ENCODE data around the gene SEC61A2. TPM values are rescaled to one million over a fixed set of nuclear protein-coding genes. Genes with fewer than 3 reads are reported as not detected.

Gene SEC61A2
- total and polyA plus RNA-seq, 4 donors: 3.8 to 8.8 (median 6.2) TPM

DNA sequence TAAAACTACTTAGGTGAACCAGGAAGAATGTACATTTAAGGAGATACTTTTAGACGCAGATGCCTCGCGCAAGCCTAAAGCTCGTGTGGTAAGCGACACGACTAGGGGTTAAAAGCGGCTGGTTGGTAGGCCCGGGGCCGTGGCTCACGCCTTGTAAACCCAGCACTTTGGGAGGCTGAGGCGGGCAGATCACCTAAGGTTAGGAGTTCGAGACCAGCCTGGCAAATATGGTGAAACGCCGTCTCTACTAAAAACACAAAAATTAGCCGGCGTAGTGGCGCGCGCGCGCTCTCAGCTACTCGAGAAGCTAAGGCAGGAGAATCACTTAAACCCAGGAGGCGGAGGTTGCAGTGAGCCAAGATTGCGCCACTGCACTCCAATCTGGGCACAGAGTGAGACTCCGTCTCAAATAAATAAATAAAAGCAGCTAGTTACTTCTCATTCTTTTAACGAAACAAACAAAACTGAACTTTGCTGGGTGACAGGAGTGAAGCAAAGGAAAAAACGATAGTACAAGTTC, 65.3 kb downstream of the SEC61A2 start:
- peaks cover 0 to 7% (median 3%) of the 10 kb centered on the region in 4 donors for H3K36me3 ChIP-seq (ENCODE audit: control insufficient read depth in 4 of 4, insufficient read depth in 3 of 4, low read depth in 1 of 4, low read length in 3 of 4)
- 3% methylated on average over 27 of the region's 27 CpGs for WGBS
- H3K27me3 ChIP-seq (ENCODE audit: control insufficient read depth in 4 of 4, insufficient read depth in 4 of 4, low read length in 3 of 4): no peaks in the 10 kb centered on the region
- peak overlapping the region; percentile 69 to 92 for H3K9ac ChIP-seq (ENCODE audit: low read depth in 1 of 2, low read length in 2 of 2)
- H3K9me3 ChIP-seq (ENCODE audit: control insufficient read depth in 4 of 4, low read length in 3 of 4): no peaks in the 10 kb centered on the region
- peak overlapping the region; percentile 78 to 99 (median 85) for H3K4me3 ChIP-seq (ENCODE audit: low read depth in 1 of 3, low read length in 3 of 3)
- peaks cover 5 to 49% (median 38%) of the 10 kb centered on the region in 4 donors for H3K4me1 ChIP-seq (ENCODE audit: control insufficient read depth in 4 of 4, insufficient read depth in 4 of 4, low read length in 3 of 4)
- H3K27ac ChIP-seq (ENCODE audit: low read depth in 1 of 2, low read length in 2 of 2): peak overlapping the region; percentile 86 to 91
- DNase-seq (ENCODE audit: low spot score): peak; percentile 35
- TF ChIP-seq FOXA2 (IDR thresholded peaks at IDR 0.05): no peak
- TF ChIP-seq GABPA (IDR thresholded peaks at IDR 0.05 in 1 of 2, conservative IDR thresholded peaks at IDR 0.05 in 1 of 2): no peak
- peak; percentile 18 to 33 for TF ChIP-seq RXRA (IDR thresholded peaks at IDR 0.05)
- no peak for TF ChIP-seq FOXA1 (IDR thresholded peaks at IDR 0.05)
- TF ChIP-seq HNF4A (conservative IDR thresholded peaks at IDR 0.05): peak; percentile 16 to 20
- no peak for TF ChIP-seq TAF1 (conservative IDR thresholded peaks at IDR 0.05)
- no peak for TF ChIP-seq MAX (IDR thresholded peaks at IDR 0.05)
- TF ChIP-seq RAD21 (IDR thresholded peaks at IDR 0.05): no peak

- TF ChIP-seq YY1 (IDR thresholded peaks at IDR 0.05) (no peak), ZBTB33 (IDR thresholded peaks at IDR 0.05) (no peak), RAD21 (IDR thresholded peaks at IDR 0.05) (no peak), FOXA2 (IDR thresholded peaks at IDR 0.05) (no peak), EGR1 (IDR thresholded peaks at IDR 0.05; ENCODE audit: low read depth in 2 of 2) (no peak), MAX (IDR thresholded peaks at IDR 0.05) (no peak), HNF4G (IDR thresholded peaks at IDR 0.05) (no peak), FOXA1 (IDR thresholded peaks at IDR 0.05) (no peak), TAF1 (conservative IDR thresholded peaks at IDR 0.05) (no peak), HNF4A (conservative IDR thresholded peaks at IDR 0.05) (no peak), RXRA (IDR thresholded peaks at IDR 0.05) (no peak), JUND (IDR thresholded peaks at IDR 0.05) (no peak), GABPA (IDR thresholded peaks at IDR 0.05 in 1 of 2, conservative IDR thresholded peaks at IDR 0.05 in 1 of 2) (no peak), NR2F2 (IDR thresholded peaks at IDR 0.05) (no peak)
- TF ChIP-seq, protein P1, sequence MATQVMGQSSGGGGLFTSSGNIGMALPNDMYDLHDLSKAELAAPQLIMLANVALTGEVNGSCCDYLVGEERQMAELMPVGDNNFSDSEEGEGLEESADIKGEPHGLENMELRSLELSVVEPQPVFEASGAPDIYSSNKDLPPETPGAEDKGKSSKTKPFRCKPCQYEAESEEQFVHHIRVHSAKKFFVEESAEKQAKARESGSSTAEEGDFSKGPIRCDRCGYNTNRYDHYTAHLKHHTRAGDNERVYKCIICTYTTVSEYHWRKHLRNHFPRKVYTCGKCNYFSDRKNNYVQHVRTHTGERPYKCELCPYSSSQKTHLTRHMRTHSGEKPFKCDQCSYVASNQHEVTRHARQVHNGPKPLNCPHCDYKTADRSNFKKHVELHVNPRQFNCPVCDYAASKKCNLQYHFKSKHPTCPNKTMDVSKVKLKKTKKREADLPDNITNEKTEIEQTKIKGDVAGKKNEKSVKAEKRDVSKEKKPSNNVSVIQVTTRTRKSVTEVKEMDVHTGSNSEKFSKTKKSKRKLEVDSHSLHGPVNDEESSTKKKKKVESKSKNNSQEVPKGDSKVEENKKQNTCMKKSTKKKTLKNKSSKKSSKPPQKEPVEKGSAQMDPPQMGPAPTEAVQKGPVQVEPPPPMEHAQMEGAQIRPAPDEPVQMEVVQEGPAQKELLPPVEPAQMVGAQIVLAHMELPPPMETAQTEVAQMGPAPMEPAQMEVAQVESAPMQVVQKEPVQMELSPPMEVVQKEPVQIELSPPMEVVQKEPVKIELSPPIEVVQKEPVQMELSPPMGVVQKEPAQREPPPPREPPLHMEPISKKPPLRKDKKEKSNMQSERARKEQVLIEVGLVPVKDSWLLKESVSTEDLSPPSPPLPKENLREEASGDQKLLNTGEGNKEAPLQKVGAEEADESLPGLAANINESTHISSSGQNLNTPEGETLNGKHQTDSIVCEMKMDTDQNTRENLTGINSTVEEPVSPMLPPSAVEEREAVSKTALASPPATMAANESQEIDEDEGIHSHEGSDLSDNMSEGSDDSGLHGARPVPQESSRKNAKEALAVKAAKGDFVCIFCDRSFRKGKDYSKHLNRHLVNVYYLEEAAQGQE (IDR thresholded peaks at IDR 0.05): no peak
- TF ChIP-seq, protein P2, sequence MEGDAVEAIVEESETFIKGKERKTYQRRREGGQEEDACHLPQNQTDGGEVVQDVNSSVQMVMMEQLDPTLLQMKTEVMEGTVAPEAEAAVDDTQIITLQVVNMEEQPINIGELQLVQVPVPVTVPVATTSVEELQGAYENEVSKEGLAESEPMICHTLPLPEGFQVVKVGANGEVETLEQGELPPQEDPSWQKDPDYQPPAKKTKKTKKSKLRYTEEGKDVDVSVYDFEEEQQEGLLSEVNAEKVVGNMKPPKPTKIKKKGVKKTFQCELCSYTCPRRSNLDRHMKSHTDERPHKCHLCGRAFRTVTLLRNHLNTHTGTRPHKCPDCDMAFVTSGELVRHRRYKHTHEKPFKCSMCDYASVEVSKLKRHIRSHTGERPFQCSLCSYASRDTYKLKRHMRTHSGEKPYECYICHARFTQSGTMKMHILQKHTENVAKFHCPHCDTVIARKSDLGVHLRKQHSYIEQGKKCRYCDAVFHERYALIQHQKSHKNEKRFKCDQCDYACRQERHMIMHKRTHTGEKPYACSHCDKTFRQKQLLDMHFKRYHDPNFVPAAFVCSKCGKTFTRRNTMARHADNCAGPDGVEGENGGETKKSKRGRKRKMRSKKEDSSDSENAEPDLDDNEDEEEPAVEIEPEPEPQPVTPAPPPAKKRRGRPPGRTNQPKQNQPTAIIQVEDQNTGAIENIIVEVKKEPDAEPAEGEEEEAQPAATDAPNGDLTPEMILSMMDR (IDR thresholded peaks at IDR 0.05; ENCODE audit: low read depth, low read length, missing input control): no peak
- TF ChIP-seq, protein P3, sequence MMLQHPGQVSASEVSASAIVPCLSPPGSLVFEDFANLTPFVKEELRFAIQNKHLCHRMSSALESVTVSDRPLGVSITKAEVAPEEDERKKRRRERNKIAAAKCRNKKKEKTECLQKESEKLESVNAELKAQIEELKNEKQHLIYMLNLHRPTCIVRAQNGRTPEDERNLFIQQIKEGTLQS (IDR thresholded peaks at IDR 0.05): no peak
- H3K4me1 ChIP-seq (ENCODE audit: control insufficient read depth in 4 of 4, insufficient read depth in 4 of 4, low read length in 3 of 4): peaks cover 5 to 48% (median 38%) of the 10 kb centered on the region in 4 donors
- peak overlapping the region; percentile 86 to 91 for H3K27ac ChIP-seq (ENCODE audit: low read depth in 1 of 2, low read length in 2 of 2)
- WGBS: 0% methylated on average over 12 of the region's 12 CpGs
- peak overlapping the region; percentile 78 to 99 (median 85) for H3K4me3 ChIP-seq (ENCODE audit: low read depth in 1 of 3, low read length in 3 of 3)
- no peak for DNase-seq (ENCODE audit: low spot score)
- H3K9ac ChIP-seq (ENCODE audit: low read depth in 1 of 2, low read length in 2 of 2): peak overlapping the region; percentile 69 to 92
- no peaks in the 10 kb centered on the region for H3K9me3 ChIP-seq (ENCODE audit: control insufficient read depth in 4 of 4, low read length in 3 of 4)
- H3K27me3 ChIP-seq (ENCODE audit: control insufficient read depth in 4 of 4, insufficient read depth in 4 of 4, low read length in 3 of 4): no peaks in the 10 kb centered on the region
- H3K36me3 ChIP-seq (ENCODE audit: control insufficient read depth in 4 of 4, insufficient read depth in 3 of 4, low read depth in 1 of 4, low read length in 3 of 4): peaks cover 1 to 7% (median 3%) of the 10 kb centered on the region in 4 donors
Observed at GRCh38 chr10:12195281-12195602, 65.8 kb downstream of the SEC61A2 start.
